ENCODE data around the gene CCPG1.

- no peak for TF ChIP-seq CTCF (IDR thresholded peaks at IDR 0.05)
- no peak for TF ChIP-seq POLR2A (IDR thresholded peaks at IDR 0.05)
Observed at GRCh38 chr15:55457401-55458022, 49.4 kb upstream of the CCPG1 start.

Data from right lobe of liver (tissue), 4 donors.